Body of pancreas (tissue), 4 donors: ENCODE measurements around the gene NOS3. TPM values are rescaled to one million over a fixed set of nuclear protein-coding genes. Genes with fewer than 3 reads are reported as not detected.

ENCODE experiments used
- ATAC-seq: fragments of 150-250 bp; one replicate; pipeline ENCODE4 v1.9.1; 2016
- DNase-seq, 4 donors: peaks; one replicate each; pipeline ENCODE4 v3.0.0-alpha.2; 2019
- H3K27ac ChIP-seq, 4 donors: fragments of 200-600 bp; sonication (generic); 1 replicate in 3 of 4; 2 replicates in 1 of 4; pipeline versions ENCODE4 v1.5.1 to v1.6.1; 2016 to 2019; ENCODE audit warnings: mild to moderate bottlenecking in 1 of 4, mixed read lengths in 1 of 4, moderate library complexity in 1 of 4
- H3K27me3 ChIP-seq, 2 donors: fragments of 200-600 bp; sonication (generic); one replicate each; pipeline ENCODE4 v1.6.0; 2016; ENCODE audit warnings: mild to moderate bottlenecking in 1 of 2
- H3K36me3 ChIP-seq, 2 donors: fragments of 200-600 bp; sonication (generic); replicated peaks in 1 of 2; 2 replicates each; pipeline ENCODE4 v1.5.1; 2016; ENCODE audit warnings: low read depth in 2 of 2; ENCODE audit not compliant: insufficient read depth in 1 of 2
- H3K4me1 ChIP-seq: fragments of 200-600 bp; sonication (generic); one replicate; pipeline ENCODE4 v1.6.0; 2016
- H3K4me3 ChIP-seq, 2 donors: fragments of 200-600 bp; sonication (generic); 1 replicate in 1 of 2; 2 replicates in 1 of 2; pipeline ENCODE4 v1.5.1; 2016 to 2019
- H3K9me3 ChIP-seq, 3 donors: fragments of 200-600 bp; sonication (generic); 1 replicate in 2 of 3; 2 replicates in 1 of 3; pipeline ENCODE4 v1.5.1; 2016
- CTCF ChIP-seq, 7 experiments: fragments of 450-650 bp in 4 of 7; fragments of 200-600 bp in 3 of 7; sonication (generic) in 3 of 7; IDR thresholded peaks; one replicate each; pipeline ENCODE4 v1.5.1; 2016 to 2019; ENCODE audit warnings: antibody characterized with exemption in 7 of 7
- POLR2A ChIP-seq, 3 donors: fragments of 450-650 bp; IDR thresholded peaks; one replicate each; pipeline ENCODE4 v1.6.1; 2016; ENCODE audit warnings: antibody characterized with exemption in 3 of 3, mild to moderate bottlenecking in 2 of 3
- WGBS, 2 donors: methylation state at CpG; one replicate each; pipeline ENCODE4 v1.1.5; 2017; 5-methylcytosine and 5-hydroxymethylcytosine counted together
- intact Hi-C: fragments of 100-400 bp; cut with DNase I; formaldehyde crosslinking; loops from one replicate; pipeline ENCODE4 v1.15.1; 2023
- total RNA-seq, 2 donors: library from RNA; depleted of rRNA; stranded (reverse); fragments of >200 nt; gene quantifications; one replicate each; pipeline ENCODE4 v1.1.0, GENCODE V29; 2016

Gene NOS3
- total RNA-seq, 2 donors from 2014 or later, result 4.9 to 7.6 TPM

- Histone ChIP-seq H3K4me1 (peaks cover 15% of the 10 kb centered on the region), H3K27me3 (peaks cover 0 to 11% of the 10 kb centered on the region in 2 donors), H3K36me3 (no peaks in the 10 kb centered on the region), H3K4me3 (no peak overlapping the region), H3K9me3 (no peaks in the 10 kb centered on the region), H3K27ac (peak overlapping the region in 1 of 4 donors; percentile 36)
- 71 to 77% methylated on average over 7 to 12 of the region's 12 CpGs for WGBS, 2 donors
- no peak for TF ChIP-seq CTCF (IDR thresholded peaks at IDR 0.05)
- TF ChIP-seq POLR2A (IDR thresholded peaks at IDR 0.05), result no peak
- ATAC-seq (no peak), DNase-seq (peak in 1 of 4 donors; percentile 52)
- intact Hi-C loops, result no loop called here
Measured at GRCh38 chr7:150972023-150972468, 18.8 kb upstream of the NOS3 start.

- H3K9me3 ChIP-seq, result no peaks in the 10 kb centered on the region
- 73 to 79% methylated on average over 8 of the region's 8 CpGs for WGBS, 2 donors
- no peak overlapping the region for H3K4me3 ChIP-seq
- no peak for TF ChIP-seq POLR2A (IDR thresholded peaks at IDR 0.05)
- TF ChIP-seq CTCF (IDR thresholded peaks at IDR 0.05), result no peak
- intact Hi-C loops, result no loop called here
- H3K27me3 ChIP-seq, result peaks cover 0 to 17% of the 10 kb centered on the region in 2 donors
- no peaks in the 10 kb centered on the region for H3K36me3 ChIP-seq
- H3K27ac ChIP-seq, result no peak overlapping the region
- peaks cover 21% of the 10 kb centered on the region for H3K4me1 ChIP-seq
- no peak for ATAC-seq
- DNase-seq, result no peak
Measured at GRCh38 chr7:150972741-150973140, 18.1 kb upstream of the NOS3 start.

GRCh38 chr7:150973571-150974451, 17.0 kb upstream of the NOS3 start:
- intact Hi-C loops, result no loop called here
- Histone ChIP-seq H3K4me1 (peaks cover 28% of the 10 kb centered on the region), H3K27ac (peak overlapping the region in 2 of 4 donors; percentile 4 to 53), H3K4me3 (no peak overlapping the region), H3K27me3 (peaks cover 0 to 22% of the 10 kb centered on the region in 2 donors), H3K36me3 (no peaks in the 10 kb centered on the region), H3K9me3 (no peaks in the 10 kb centered on the region)
- WGBS, 2 donors, result 48 to 63% methylated on average over 17 to 27 of the region's 27 CpGs
- TF ChIP-seq CTCF (IDR thresholded peaks at IDR 0.05) (no peak), POLR2A (IDR thresholded peaks at IDR 0.05) (no peak)
- peak in 1 of 4 donors; percentile 47 for DNase-seq
- no peak for ATAC-seq

GRCh38 chr7:150974468-150975391, 16.1 kb upstream of the NOS3 start:
- DNase-seq (peak; percentile 45 to 69 (median 50)), ATAC-seq (peak; percentile 47)
- Histone ChIP-seq H3K36me3 (no peaks in the 10 kb centered on the region), H3K4me1 (peaks cover 33% of the 10 kb centered on the region), H3K4me3 (peak overlapping the region in 1 of 2 donors; percentile 22), H3K9me3 (no peaks in the 10 kb centered on the region), H3K27me3 (peaks cover 0 to 25% of the 10 kb centered on the region in 2 donors), H3K27ac (peak overlapping the region in 3 of 4 donors; percentile 4 to 53 (median 34))
- 1 to 4% methylated on average over 14 to 69 of the region's 89 CpGs for WGBS, 2 donors
- intact Hi-C loops, result no loop called here
- peak in 2 of 3 donors; percentile 36 to 51 for TF ChIP-seq POLR2A (IDR thresholded peaks at IDR 0.05)
- TF ChIP-seq CTCF (IDR thresholded peaks at IDR 0.05), result peak in 4 of 7 experiments; percentile 19 to 40 (median 25)
